Activated CD4-positive, alpha-beta T cell treated with anti-CD3 and anti-CD28 coated beads for 4 hours (primary cell): Measurements from ENCODE around the gene CASKIN1.
"Not testable (repeated sequence)": the region's sequence is repeated elsewhere in the genome, so short reads cannot be mapped to it uniquely, and the experiment has no call there.

Experiments
- DNase-seq, 2 donors: peaks; one replicate each; pipeline ENCODE4 v3.0.0-alpha.2; 2020

The CASKIN1 gene, protein sequence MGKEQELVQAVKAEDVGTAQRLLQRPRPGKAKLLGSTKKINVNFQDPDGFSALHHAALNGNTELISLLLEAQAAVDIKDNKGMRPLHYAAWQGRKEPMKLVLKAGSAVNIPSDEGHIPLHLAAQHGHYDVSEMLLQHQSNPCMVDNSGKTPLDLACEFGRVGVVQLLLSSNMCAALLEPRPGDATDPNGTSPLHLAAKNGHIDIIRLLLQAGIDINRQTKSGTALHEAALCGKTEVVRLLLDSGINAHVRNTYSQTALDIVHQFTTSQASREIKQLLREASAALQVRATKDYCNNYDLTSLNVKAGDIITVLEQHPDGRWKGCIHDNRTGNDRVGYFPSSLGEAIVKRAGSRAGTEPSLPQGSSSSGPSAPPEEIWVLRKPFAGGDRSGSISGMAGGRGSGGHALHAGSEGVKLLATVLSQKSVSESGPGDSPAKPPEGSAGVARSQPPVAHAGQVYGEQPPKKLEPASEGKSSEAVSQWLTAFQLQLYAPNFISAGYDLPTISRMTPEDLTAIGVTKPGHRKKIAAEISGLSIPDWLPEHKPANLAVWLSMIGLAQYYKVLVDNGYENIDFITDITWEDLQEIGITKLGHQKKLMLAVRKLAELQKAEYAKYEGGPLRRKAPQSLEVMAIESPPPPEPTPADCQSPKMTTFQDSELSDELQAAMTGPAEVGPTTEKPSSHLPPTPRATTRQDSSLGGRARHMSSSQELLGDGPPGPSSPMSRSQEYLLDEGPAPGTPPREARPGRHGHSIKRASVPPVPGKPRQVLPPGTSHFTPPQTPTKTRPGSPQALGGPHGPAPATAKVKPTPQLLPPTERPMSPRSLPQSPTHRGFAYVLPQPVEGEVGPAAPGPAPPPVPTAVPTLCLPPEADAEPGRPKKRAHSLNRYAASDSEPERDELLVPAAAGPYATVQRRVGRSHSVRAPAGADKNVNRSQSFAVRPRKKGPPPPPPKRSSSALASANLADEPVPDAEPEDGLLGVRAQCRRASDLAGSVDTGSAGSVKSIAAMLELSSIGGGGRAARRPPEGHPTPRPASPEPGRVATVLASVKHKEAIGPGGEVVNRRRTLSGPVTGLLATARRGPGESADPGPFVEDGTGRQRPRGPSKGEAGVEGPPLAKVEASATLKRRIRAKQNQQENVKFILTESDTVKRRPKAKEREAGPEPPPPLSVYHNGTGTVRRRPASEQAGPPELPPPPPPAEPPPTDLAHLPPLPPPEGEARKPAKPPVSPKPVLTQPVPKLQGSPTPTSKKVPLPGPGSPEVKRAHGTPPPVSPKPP (N-terminal part only)

DNA sequence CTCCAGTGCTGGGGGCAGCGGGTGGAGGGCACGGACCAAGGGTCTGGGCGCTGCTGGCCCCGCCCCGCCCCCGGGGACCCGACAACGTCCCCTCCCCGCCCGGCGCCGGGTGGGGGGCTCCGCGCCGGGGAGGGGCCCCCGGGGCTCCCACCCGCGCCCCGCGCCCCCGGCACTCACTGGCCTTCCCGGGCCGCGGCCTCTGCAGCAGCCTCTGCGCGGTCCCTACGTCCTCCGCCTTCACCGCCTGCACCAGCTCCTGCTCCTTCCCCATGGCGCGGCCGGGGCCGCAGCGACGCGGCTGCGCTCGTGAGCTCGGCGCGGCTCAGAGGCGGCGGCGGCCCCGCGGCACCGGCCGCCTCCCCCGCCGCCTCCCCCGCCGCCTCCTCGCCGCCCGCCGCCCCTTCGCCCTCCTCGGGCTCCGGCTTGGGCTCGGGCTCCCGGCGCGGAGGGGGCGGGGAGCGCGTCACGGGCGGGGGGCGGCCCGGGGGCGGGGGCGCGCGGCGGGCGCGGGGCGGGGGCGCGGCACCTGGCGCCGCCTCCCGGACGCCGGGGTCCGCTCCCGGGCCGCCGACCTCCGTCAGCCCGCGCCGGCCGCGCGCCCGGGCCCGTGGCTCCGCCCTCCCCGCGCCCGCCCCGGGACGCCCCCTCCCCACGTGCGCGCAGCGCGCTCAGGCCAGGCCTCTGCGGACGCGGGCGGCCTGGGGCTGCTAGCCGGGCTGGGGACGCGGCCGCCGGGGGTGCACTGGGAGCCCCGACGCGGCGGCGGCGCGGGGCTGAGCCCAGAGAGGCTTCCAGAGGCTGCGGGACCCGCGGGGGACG is at the start of gene CASKIN1:
Gene CASKIN1 (minus strand): TSS at position 444 of the 819 bp plus-strand sequence. CDS start 173 bp downstream, at position 271.
- DNase-seq, result no peak

DNA sequence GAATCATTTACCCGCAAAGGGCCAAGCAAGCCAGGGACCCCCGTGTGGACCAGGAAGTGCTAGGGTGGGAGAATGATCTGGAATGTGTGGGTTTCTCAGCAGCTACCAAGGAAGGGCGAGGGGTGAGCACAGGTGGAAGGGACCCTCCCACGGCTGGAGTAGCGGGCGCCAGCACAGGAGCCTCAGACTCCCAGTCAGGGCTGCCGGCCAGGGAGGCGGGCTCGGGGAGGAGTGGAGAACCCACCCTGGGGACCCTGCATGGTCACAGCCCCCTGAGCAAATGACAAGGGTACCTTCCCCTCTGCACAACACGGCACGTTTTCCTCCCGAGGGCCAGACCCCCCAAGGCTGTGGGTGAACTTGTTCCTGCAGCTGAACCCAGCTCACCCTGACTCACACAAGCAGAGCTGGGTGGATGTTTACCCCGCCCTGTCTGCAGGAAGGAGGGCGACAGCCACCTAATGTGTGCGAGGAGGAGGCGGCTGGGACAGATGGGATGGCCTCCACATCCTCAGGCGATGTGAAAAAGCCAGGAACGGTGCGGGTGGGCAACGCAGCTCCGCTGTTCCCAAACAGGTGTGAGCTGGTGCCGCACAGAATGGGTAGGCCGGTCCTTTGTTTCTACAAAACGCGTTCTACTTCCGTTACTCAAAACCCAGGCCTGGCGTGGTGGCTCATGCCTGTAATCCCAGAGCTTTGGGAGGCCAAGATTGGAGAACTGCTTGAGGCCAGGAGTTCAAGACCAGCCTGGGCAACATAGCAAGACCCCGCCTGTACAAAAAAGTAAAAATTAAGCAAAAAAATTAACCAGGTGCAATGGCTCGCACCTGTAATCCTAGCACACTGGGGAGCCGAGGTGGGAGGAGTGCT is 48.8 kb upstream of the CASKIN1 start:
- DNase-seq, result no peak

DNA sequence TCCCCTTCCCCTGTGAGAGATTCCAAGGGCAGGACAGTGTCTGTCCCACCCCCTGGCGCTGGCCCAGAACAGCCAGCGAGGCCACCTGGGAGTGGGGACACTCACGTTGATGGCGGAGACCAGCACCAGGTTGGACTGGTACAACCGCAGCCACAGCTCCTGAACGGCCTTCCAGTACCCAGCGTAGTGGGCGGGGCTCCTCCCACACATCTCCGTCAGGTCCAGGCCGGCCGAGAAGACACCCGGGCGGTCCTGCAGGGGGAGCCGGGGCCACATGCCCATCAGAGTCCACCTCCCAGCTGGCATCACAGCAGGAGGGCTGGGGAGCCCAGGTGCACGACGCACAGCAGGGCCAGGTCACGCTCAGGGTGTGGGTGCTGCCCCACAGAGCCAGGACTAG is 47.9 kb upstream of the CASKIN1 start:
- no peak for DNase-seq

DNA sequence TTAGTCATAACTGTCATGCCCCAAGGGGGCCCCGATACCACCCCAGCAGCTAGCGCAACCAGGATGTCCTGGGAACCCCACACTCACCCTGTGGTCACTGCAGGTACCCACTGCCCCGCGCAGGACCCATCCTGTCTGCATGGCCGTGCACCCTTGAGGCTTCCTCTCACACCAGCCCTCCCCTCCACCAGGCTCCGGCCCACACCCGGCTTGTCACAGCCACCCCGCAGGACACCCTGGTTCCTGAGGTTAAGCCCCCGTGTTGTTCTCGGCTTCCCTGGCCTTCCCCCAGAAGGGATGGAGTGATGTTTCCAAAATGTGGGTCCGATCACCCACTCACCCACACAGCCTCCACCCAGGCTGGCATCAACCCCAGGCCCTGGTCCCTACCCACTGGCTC is 47.4 kb upstream of the CASKIN1 start:
- DNase-seq, result no peak

DNA sequence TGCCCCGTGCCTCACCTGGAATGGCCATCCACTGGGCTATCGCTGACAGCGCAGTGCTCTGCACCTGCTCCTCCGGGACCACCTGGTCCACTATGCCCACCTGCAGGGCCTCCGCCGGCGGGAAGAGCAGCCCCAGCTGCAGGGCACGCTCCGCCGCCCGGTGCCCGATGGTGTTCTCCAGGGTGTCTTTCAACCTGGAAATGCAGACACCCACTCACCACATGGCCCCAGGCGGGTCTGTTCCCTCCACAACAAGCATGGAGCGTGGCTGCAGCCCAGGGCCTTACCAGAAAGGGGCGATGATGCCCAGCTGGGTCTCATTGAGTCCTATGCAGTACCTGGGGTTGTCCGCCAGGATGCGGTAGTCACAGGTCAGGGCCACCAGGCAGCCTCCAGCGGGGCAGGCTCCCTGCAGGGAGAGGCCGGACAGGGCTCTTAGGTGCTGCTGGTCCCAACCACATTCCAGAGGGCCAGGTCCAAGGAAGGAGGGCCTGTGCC is 46.7 kb upstream of the CASKIN1 start:
- DNase-seq, result no peak

DNA sequence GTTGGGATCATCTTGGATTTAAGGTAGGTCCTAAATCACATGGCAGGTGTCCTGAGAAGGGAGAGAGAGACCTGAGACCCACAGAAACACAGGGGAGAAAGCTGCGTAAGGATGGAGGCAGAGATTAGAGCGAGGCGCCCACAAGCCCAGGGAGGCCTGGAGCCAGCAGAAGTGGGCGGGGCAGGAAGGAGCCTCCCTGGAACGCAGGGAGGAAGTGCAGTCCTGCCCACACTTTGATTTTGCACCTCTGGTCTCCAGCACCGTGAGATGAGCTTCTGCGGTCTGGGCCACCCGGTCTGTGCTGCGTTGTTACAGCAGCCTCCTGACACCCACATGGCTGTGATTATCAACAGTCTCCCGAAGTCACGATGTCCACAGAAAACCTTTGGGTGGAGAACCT is 46.2 kb upstream of the CASKIN1 start:
- no peak for DNase-seq

DNA sequence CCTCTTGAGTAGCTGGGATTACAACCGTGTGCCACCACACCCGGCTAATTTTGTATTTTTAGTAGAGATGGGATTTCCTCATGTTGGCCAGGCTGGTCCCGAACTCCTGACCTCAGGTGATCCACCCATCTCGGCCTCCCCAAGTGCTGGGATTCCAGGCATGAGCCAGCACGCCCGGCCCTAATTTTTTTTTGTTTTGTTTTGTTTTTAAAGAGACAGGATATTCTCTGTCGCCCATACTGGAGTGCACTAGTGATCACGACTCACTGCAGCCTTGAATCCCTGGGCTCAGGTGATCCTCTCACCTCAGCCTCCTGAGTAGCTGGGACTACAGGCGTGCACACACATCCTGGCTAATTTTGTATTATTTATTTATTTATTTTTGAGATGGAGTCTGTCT is 43.9 kb upstream of the CASKIN1 start:
- DNase-seq, result not testable (repeated sequence)

DNA sequence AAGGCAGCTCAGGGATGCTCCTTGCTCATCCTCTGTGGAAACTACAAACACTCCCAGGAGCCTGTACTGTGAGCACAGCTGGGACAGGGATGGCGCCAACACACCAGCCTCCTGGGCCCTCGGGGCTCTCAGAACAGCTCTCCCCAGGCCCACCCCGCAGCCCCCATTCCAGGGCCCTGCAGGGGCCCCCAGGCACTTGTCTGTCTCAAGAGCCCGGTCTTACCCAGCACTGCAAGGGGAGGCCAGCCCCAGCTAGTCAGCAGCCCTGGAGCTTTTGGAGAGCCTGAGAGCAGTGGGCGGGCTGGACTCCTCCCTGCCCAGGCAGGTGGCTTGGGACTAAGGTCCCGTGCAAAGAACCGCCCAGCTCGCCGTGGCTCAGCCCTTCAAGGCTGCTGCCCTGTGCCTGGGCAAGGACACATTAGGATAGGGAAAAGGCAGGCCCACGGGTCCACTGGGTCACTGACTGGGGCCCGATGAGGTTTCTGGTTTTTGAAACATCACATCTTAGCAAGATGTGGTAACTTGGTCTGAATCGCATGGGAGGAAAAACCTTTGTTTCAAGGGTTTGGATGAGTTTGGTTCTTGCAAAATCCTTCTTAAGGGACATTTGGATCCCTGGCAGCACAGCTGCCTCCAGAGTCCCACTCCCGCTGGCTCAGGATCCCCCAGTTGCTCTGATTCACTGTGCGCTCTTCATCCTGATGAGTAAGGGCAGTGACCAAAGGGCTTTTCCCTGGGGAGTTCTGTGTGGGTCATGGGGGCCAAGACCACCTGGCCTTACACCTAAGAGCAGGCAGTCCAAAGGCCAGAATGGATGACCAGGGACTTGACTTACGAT is 42.7 kb upstream of the CASKIN1 start:
- no peak for DNase-seq

DNA sequence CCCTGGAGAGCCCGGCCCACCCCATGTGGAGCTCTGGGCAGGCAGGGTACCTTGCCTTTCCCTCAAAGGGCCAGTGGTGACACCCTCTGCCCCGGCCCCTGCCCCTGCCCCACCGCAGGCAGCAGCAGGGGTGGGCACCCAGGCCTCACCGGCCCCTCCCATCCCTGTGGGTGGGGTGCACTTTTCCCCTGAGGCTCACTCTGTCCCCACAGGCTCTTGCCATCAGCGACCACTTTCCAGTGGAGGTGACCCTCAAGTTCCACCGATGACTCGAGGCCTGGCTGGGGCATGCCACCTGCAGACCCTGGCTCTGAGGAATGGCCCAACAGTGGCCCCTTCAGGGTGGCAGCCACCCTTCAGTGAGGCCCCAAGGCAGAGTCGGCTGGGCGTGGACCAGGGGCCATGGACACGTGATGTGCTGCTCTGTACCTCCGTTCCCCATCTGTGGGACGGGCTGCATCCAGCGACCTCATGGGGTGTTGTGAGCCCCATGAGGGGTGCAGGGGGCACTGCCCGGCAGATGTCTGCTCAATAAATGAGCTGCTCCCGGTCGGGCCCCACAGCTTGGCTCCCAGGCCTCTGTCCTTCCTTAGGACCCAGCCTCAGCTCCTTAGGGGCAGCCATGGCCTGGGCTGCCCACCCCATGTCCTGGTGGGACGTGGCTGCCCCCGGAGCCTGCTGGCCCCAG is 41.9 kb upstream of the CASKIN1 start:
- DNase-seq, result no peak

DNA sequence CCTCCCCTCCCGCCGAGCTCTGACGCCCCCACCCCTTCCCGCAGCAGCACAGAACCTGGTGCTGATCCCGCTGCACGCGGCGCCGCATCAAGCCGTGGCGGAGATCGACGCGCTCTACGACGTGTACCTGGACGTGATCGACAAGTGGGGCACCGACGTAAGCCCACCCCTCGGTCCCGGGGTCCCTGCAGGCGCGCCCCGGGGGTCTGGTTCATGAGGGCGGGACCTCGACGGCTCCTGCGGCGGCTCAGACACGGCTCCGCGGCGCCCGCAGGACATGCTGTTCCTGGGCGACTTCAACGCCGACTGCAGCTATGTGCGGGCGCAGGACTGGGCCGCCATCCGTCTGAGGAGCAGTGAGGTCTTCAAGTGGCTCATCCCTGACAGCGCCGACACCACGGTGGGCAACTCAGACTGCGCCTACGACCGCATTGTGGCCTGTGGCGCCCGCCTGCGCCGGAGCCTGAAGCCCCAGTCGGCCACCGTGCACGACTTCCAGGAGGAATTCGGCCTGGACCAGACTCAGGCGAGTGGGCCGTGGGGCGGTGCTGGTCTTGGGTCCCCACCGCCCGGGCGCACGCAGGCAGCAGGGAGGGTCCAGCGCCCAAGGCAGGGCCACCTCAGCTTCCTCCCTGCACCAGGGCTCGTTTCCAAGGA is 41.2 kb upstream of the CASKIN1 start:
- DNase-seq, result no peak

DNA sequence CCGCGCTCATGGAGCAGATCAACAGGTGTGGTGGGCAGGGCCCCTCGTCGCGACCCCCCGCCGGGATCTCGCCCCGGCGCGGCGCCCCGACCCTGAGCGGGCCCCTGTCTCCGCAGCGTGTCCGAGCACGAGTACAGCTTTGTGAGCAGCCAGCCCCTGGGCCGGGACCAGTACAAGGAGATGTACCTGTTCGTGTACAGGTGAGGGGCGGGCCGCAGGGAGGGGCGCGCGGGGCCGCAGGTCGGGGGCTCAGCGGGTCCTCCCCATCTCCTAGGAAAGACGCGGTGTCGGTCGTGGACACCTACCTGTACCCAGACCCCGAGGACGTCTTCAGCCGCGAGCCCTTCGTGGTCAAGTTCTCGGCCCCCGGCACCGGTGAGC is 40.7 kb upstream of the CASKIN1 start:
- DNase-seq, result no peak

DNA sequence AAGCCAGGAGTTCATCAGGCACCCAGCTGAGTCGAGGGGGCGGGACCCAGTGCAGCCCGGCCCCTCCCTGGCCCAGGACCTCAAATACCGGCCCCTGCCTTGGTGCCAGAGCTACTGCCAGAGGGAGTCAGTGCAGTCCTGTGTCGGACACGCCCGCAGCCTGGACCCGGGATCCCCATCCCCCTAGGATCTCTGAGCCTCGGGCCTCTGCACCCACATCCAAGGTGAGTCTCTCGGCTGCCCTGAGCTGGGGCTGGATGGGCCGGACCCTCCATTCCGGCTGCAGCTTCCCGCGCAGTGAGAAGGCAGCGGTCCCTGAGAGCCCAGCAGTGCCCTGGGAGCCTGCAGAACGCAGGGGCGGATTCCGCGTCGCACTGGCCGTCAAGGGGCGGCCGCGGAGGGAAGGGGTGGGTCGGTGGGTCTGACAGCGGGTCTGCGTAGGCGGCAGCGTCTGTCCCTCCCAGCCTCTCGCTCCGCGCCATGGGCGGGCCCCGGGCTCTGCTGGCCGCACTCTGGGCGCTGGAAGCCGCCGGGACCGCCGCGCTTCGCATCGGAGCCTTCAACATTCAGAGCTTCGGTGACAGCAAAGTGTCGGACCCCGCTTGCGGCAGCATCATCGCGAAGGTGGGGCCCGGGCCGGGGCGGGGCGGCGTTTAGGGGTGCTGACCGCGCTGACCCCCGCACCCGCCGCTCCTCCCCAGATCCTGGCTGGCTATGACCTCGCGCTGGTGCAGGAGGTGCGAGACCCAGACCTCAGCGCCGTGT is 40.1 kb upstream of the CASKIN1 start, which contains the start of gene DNASE1L2:
Gene DNASE1L2 (plus strand): TSS at position 108 of the 765 bp plus-strand sequence. CDS start 373 bp downstream, at position 481.
- no peak for DNase-seq

DNA sequence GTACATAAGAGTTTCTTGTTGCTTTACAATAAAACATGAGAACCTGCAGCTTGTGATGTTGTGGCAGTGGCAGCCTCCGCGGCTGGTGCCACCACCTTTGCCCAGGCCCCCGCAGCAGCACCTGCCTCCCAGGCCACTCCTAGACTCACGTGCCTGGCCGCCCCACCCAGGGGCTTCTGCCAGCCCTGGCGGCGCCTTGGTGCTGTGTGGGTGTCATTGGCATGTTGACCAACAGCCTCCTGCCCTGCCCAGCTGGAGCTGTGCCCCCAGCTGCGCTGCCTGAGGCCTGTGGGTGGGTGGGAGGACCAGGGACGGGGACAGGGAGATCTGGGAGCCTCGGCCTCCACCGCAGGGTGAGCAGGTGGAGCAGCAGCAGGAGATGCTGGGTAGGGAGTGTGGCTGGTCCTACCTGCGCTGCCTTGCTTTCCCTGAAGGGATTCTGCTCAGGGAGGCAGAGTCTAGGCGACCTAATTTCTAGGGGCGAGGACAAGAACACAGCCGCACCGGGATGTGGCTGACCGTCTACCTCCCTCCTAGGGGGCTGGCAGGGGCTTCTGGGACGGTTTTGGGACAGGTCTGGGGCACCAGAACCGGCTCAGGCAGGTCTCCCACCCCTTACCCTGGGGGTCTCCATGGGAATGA is 39.4 kb upstream of the CASKIN1 start:
- DNase-seq, result no peak

DNA sequence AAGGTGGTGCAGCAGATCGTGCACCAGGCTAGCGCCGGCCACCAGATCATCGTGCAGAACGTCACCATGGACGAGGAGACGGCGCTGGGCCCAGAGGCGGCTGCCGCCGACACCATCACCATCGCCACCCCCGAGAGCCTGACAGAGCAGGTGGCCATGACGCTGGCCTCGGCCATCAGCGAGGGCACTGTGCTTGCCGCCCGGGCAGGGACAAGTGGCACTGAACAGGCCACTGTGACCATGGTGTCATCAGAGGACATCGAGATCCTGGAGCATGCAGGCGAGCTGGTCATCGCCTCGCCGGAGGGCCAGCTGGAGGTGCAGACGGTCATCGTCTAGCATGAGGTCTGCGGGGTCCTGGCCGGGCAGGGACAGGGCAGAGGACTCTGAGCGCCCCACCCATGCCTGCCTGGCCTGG is 38.8 kb upstream of the CASKIN1 start:
- DNase-seq, result no peak

DNA sequence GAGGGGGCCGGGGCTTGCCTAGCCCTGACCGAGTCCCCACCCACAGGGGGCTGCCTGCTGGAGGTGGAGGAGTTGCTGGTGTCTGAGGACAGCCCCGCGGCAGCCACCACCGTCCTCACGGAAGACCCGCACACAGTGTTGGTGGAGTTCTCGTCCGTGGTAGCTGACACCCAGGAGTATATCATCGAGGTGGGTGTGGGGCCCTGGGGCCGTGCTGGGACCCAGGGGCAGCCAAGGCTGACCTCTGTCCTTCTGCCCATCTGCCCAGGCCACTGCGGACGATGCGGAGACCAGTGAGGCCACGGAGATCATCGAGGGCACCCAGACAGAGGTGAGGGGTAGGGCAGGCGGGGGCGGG is 38.4 kb upstream of the CASKIN1 start:
- no peak for DNase-seq

DNA sequence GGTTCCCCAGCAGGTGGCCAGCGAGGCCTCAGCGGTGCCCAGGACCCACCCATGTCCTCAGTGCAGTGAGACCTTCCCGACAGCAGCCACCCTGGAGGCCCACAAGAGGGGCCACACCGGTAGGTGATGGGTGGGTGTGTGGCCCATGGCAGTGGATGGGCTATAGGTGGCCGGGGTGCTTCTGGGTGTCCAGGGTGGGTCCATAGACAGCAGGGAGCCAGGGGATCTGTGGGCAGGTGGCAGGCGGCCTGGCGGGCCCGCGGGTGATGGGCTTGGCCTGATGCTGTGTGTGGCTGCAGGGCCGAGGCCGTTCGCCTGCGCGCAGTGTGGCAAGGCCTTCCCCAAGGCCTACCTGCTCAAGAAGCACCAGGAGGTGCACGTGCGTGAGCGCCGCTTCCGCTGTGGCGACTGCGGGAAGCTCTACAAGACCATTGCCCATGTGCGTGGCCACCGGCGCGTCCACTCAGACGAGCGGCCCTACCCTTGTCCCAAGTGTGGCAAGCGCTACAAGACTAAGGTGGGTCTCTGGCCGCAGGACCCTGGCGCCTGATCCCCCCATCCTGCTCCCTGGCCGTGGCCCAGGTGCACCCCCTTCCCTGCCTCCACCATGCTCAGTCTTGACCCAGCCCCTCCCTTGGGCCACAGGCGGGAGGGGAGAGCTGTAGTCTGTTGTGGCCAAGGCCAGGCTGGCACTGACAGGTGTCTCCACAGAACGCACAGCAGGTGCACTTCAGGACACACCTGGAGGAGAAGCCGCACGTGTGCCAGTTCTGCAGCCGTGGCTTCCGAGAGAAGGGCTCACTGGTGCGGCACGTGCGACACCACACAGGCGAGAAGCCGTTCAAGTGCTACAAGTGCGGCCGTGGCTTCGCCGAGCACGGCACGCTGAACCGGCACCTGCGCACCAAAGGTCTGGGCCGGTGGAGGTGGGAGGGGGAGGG is 37.7 kb upstream of the CASKIN1 start:
- DNase-seq, result no peak
